Left ventricle myocardium superior (tissue), 1 donor: Measurements from ENCODE around the gene EVC. TPM values are rescaled to one million over a fixed set of nuclear protein-coding genes. Genes with fewer than 3 reads are reported as not detected.
"Not testable (repeated sequence)": the region's sequence is repeated elsewhere in the genome, so short reads cannot be mapped to it uniquely, and the experiment has no call there.

Experiments used
- ATAC-seq: fragments of 200-7000 bp; cut with Tn5 transposase; one replicate; pipeline ENCODE4 v1.9.1; 2020; ENCODE audit warnings: mild to moderate bottlenecking, moderate library complexity
- DNase-seq: peaks from one replicate; pipeline ENCODE4 v3.0.0-alpha.2; 2020
- intact Hi-C: fragments of 100-400 bp; cut with micrococcal nuclease; formaldehyde crosslinking; loops from one replicate; pipeline ENCODE4 v1.11.0; 2022
- total RNA-seq: library from RNA; stranded (reverse); fragmentation: NEBNext Ultra II Directional; extraction: Animal tissue kit (Norgen Biotek cat#: 25700); gene quantifications from one replicate; pipeline ENCODE4 v1.2.1, GENCODE V29; 2021
- donor health status: DM: no; HTN: yes; CAD: no; lungs with severe emphysema.

EVC gene
- total RNA-seq, 1 donor from 2014 or later: 6.3 TPM

DNA sequence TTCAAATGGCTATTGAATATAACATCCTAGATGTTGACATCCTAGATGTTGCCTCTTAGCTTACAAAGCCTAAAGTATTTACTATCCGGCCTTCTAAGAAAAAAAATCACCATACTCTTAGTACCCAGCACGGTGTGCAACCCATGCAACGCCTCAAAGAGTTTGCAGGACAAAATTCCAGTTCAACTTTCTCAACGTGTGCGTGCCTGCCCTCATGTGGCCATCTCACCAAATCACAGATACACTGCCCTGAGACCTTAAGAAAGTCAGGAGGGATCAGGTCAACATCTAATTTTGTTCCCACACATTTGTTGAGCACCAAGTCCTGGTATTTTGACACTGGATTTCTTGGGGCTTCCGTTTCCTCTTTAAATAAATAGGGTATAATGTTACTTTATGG lies 113.6 kb downstream of the EVC start:
- intact Hi-C loops: no loop called here
- ATAC-seq (no peak), DNase-seq (no peak)

DNA sequence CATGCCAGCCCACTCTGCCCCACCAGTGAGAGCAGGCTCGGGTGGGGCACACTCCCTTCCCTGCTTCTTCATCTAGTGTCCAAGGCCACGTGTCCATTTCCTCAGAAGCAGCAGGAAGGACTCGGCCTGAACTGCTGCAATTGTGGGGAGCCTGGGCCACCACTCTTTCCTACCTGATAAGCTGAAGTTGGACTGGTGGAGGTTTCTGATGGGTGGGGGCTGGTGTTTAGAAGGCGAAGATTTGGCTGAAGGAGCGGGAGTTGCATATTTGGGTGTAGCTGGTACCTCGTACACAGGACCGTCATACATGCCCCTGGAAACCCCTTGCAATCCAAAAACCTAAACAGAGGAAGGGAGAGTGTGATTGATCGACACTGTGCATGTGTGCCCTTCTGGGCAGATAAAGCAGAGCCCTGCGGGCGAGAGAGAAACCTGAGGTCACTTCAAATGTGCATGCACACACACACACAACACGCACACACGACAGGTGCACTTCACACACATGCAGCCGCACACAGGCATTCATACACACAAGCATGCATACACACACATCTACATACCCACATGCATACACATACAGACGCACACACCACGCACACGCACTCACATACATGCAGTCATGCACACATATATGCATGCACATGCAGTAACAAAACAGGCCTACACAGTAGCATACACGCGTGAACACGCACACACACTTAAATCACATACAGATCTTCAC lies 114.5 kb downstream of the EVC start:
- intact Hi-C loops: no loop called here
- ATAC-seq (no peak), DNase-seq (no peak)

GRCh38 chr4:5826437-5827107 lies 115.6 kb downstream of the EVC start:
- no peak for ATAC-seq
- no peak for DNase-seq
- intact Hi-C loops: no loop called here

DNA sequence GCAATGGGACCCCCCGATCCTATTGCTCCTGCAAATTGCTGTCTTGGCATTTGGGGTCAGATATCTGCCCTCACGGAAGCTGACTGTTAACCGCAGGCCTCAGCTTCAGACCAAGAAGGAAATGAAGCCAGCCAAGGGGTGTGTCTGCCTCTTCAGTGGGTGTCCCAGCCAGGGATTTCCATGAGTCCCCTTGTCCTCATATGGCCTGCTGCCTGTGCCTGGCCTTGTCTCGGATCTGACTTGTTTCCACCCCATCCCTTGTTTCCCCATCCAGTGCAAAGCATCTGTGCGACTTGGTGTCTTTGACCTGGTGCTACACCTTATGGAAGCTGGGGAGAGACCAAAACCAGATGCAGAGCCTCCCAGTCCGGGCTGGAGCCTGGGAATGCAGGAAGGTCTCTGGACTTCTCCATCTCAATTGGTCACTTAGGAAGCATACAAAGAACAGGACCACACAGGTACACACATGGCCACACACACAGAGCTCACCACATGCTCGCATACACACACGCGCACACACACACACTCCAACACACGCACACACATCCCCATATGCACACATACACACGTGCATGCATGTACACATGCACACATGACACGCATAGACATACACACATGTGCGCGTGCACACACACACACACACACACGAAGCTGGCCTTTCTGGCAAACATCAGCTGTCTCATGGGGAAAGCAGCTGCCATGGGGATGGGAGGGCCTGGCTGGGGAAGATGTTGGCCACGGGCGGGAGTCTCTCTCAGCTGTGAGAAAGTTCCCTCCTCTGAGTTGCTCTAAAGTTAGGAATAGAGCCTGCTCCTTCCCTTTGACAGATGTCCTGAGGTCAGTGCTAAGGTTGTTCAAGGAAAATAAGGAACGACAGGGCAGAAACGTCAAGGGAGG lies 116.4 kb downstream of the EVC start:
- DNase-seq: no peak
- intact Hi-C loops: no loop called here
- ATAC-seq: peak; percentile 77

DNA sequence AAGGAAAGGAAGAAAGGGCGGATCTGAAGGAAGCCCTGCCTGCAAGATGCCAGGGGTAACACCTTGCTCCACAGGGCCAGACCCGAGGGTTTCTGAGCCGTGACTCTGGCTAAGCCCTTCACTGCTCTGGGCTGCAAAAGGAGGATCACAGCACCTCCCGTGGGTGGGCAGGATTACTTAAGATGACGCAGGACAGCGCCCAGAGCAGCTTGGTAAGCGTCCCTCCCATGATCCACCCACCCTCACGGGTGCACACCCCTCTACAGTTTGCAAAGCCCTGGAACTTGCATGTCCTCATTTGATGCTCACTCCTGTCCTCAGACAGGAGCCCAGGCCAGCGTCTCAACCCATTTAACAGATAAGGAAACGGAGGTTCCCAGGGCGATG lies 117.0 kb downstream of the EVC start:
- ATAC-seq (peak; percentile 39), DNase-seq (no peak)
- intact Hi-C loops: no loop called here

- intact Hi-C loops: no loop called here
- no peak for ATAC-seq
- DNase-seq: no peak
Observed at GRCh38 chr4:5836943-5837342, 125.9 kb downstream of the EVC start.

GRCh38 chr4:5837483-5837882 lies 126.5 kb downstream of the EVC start:
- ATAC-seq, intact Hi-C loops, DNase-seq: not testable (repeated sequence)

GRCh38 chr4:5839332-5839731 lies 128.3 kb downstream of the EVC start:
- ATAC-seq (no peak), DNase-seq (no peak)
- intact Hi-C loops: no loop called here

DNA sequence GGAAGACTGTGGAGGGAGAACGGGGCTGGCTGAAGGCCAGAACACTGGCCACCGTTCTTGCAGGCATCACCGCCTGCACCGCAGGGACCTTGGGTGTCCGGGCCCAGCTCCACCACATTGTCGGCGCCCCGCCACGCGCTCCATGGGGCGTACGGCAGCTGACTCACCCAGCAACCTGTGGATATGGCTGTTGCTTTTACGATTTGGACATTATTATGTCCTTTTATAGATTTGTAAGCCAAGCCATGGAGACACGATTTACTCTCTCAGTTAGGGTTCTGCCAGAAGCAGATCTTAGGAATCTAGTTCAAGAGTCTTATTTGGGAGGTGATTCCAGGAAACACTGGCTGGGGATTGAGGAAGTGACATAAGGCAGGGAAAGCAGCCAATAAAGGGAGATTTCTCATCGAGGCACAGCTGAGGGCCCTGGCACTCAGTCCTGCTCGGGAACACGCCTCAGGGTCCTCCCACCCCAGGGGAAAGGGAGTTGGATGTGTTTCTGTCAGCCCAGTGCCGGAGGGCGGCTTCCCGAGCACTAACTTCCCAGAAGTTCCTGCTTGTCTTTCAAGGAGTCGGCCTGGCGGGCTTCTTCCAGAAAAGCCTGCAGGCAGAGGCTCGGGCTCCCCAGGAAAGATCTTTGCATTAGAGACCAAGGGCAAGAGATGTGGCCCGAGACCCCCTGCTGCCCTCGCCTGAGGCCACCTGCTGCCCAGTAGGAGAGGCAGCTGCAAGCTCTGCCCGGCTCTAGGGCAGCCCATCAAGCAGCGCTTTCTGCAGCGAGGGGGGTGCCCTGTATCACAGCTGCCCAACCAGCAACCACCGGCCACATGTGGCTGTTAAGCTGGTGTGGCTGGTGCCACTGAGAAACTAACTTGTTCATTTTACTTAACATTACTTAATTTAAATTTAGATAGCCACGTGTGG lies 129.0 kb downstream of the EVC start:
- intact Hi-C loops: no loop called here
- ATAC-seq: peak; percentile 94
- DNase-seq: peak; percentile 83

GRCh38 chr4:5842456-5842855 lies 131.5 kb downstream of the EVC start:
- no peak for DNase-seq
- no peak for ATAC-seq
- intact Hi-C loops: no loop called here

GRCh38 chr4:5843573-5844530 lies 132.9 kb downstream of the EVC start:
- no peak for DNase-seq
- intact Hi-C loops: no loop called here
- no peak for ATAC-seq

DNA sequence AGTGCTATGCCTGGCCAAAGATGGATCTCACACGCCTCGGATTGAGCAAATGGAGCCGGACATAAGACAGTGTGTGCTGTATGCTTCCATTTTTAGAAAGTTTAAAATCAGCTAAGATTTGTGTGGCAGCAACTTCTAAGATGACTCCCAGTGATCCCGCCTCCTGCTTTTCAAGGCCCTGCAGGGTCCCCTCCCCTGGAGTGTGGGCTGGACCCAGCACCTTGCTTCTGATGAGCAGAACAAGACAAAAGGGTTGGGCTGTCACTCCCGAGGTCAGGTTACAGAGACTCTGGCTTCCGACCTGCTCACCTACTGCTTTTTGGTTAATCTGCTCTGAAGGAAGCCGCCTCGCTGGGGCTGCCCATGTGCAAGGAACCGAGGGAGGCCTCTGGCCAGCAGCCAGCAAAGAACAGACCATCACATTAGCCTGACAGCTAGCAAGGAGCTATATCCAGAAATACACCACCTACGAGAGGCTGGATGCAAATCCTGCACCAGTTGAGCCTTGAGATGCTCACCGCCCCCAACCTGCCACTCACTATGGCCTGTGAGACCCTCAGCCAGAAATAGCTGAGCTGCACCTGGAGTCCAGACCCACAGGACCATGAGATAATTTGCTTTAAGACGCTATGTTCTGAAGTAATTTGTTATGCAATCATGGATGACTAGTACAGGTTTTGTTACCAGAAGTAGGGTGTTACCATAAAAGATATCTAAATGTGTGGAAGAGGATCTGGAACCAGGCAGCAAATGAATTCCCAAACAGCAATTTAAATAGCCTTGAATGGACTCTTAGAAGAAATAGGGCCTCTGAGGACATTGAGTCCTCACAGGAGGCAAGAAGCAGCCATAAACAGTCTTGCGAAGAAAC lies 134.3 kb downstream of the EVC start:
- DNase-seq: no peak
- intact Hi-C loops: no loop called here
- ATAC-seq: peak; percentile 58

- intact Hi-C loops: no loop called here
- DNase-seq (no peak), ATAC-seq (no peak)
Observed at GRCh38 chr4:5851637-5852301, 140.8 kb downstream of the EVC start.

GRCh38 chr4:5852523-5853202 lies 141.7 kb downstream of the EVC start:
- DNase-seq (no peak), ATAC-seq (no peak)
- intact Hi-C loops: no loop called here

GRCh38 chr4:5854929-5855328 lies 143.9 kb downstream of the EVC start:
- ATAC-seq: no peak
- no peak for DNase-seq
- intact Hi-C loops: no loop called here

DNA sequence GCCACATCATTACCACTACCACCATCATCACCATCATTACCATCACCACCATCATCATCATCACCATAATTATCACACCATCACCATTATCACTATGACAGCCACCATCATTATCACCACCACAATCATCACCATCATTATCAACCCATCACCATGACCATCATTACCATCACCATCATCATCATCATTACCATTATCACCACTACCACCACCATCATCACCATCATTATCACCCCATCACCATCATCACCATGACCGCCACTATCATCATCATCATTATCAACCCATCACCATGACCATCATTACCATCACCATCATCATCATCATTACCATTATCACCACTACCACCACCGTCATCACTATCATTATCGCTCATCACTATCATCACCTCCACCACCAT lies 145.4 kb downstream of the EVC start:
- ATAC-seq, intact Hi-C loops, DNase-seq: not testable (repeated sequence)
